ENCODE measurements around the gene ZFP36L2. TPM values are rescaled to one million over a fixed set of nuclear protein-coding genes. Genes with fewer than 3 reads are reported as not detected.

The ZFP36L2 gene
- total RNA-seq, 2 donors from 2014 or later = 172 to 197 TPM

DNA sequence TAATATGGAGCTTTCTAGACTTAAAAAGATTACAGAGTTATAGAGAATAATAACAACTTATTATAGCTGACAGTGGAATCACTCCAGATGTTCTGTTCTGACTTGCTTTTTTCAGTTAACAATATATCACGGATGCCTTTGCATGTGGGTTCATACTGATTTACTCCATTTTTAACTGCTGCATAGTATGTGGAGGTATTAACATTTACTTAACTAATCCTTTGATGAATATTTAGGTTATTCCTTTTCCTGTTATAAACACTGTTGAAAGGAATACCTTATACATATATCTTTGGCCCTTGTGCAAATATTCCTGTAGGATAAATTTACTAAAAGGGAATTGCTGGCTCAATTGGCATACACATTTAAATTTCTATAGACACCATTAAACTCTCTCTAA is 33.1 kb upstream of the ZFP36L2 start:
- TF ChIP-seq CTCF (IDR thresholded peaks at IDR 0.05) = no peak
- H3K4me1 ChIP-seq (ENCODE audit: control insufficient read depth in 1 of 2, low read depth in 2 of 2) = peaks cover 2 to 20% of the 10 kb centered on the region in 2 donors
- ATAC-seq (ENCODE audit: insufficient number of reproducible peaks, low FRiP score, low read depth) = no peak
- DNase-seq (ENCODE audit: low spot score) = no peak
- no peaks in the 10 kb centered on the region for H3K36me3 ChIP-seq
- H3K4me3 ChIP-seq = no peak overlapping the region
- no peak overlapping the region for H3K27ac ChIP-seq
- no peaks in the 10 kb centered on the region for H3K27me3 ChIP-seq (replicated peaks; ENCODE audit: insufficient read depth)
- no peaks in the 10 kb centered on the region for H3K9me3 ChIP-seq

- Histone ChIP-seq H3K4me3 (no peak overlapping the region), H3K27ac (no peak overlapping the region), H3K9me3 (no peaks in the 10 kb centered on the region), H3K4me1 (ENCODE audit: control insufficient read depth in 1 of 2, low read depth in 2 of 2) (peaks cover 0 to 12% of the 10 kb centered on the region in 2 donors), H3K36me3 (no peaks in the 10 kb centered on the region), H3K27me3 (replicated peaks; ENCODE audit: insufficient read depth) (no peaks in the 10 kb centered on the region)
- ATAC-seq (ENCODE audit: insufficient number of reproducible peaks, low FRiP score, low read depth) (no peak), DNase-seq (ENCODE audit: low spot score) (no peak)
- TF ChIP-seq CTCF (IDR thresholded peaks at IDR 0.05) = no peak
Measured at GRCh38 chr2:43258547-43259156, 32.2 kb upstream of the ZFP36L2 start.

DNA sequence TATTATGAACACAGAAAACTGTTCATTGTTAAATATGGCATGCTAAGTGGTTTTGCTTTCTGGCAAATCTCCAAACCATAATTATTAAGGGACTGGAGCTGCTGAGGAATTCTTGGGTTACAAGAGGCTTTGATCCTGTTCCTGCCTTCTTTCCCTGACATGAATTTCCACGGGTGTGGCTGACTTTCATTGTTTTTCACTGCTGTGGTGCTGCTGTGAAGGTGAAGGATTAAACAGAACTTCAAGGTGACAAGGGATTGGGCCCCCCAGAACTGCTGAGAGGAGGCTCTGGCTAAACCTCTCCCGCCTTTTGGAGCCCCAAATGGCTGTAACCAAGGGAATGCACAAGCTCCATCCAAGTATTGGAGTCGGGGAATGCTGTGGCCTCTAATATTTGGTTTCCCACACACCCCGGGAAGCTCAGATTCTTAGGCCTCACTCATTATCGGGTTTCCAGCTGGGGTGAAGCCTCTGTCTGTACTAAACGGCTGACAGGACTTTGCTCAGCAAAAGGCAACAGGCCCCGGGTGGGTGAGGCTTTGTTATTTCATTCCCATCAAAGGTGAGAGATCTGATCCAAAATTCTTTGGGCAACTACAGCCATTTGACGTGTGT is 29.0 kb upstream of the ZFP36L2 start:
- no peak for TF ChIP-seq CTCF (IDR thresholded peaks at IDR 0.05)
- H3K4me1 ChIP-seq (ENCODE audit: control insufficient read depth in 1 of 2, low read depth in 2 of 2) = peaks cover 4 to 26% of the 10 kb centered on the region in 2 donors
- H3K9me3 ChIP-seq = no peaks in the 10 kb centered on the region
- H3K27ac ChIP-seq = no peak overlapping the region
- no peaks in the 10 kb centered on the region for H3K36me3 ChIP-seq
- DNase-seq (ENCODE audit: low spot score) (no peak), ATAC-seq (ENCODE audit: insufficient number of reproducible peaks, low FRiP score, low read depth) (no peak)
- no peak overlapping the region for H3K4me3 ChIP-seq
- H3K27me3 ChIP-seq (replicated peaks; ENCODE audit: insufficient read depth) = no peaks in the 10 kb centered on the region

GRCh38 chr2:43254331-43254730 is 27.9 kb upstream of the ZFP36L2 start:
- Histone ChIP-seq H3K9me3 (no peaks in the 10 kb centered on the region), H3K27ac (no peak overlapping the region)

More at GRCh38 chr2:43254331-43254730, 27.9 kb upstream of the ZFP36L2 start:
- no peak for TF ChIP-seq CTCF (IDR thresholded peaks at IDR 0.05)
- H3K4me3 ChIP-seq = no peak overlapping the region
- no peaks in the 10 kb centered on the region for H3K27me3 ChIP-seq (replicated peaks; ENCODE audit: insufficient read depth)
- DNase-seq (ENCODE audit: low spot score) (no peak), ATAC-seq (ENCODE audit: insufficient number of reproducible peaks, low FRiP score, low read depth) (no peak)
- peaks cover 4 to 26% of the 10 kb centered on the region in 2 donors for H3K4me1 ChIP-seq (ENCODE audit: control insufficient read depth in 1 of 2, low read depth in 2 of 2)
- H3K36me3 ChIP-seq = no peaks in the 10 kb centered on the region

Measured in thoracic aorta (tissue), 2 donors.